Heart left ventricle (tissue), 13 donors: Measurements from ENCODE around the gene IL34.

Experiments
- CTCF ChIP-seq, 12 donors: fragments of 200-600 bp; sonication (generic) in 4 of 12; IDR thresholded peaks; one replicate each; pipeline versions ENCODE4 v1.5.0 to v1.8.0; 2018 to 2022; ENCODE audit warnings: antibody characterized with exemption in 12 of 12, mild to moderate bottlenecking in 5 of 12
- POLR2A ChIP-seq, 2 donors: fragments of 450-650 bp; IDR thresholded peaks; one replicate each; pipeline ENCODE4 v1.6.1; 2017; ENCODE audit warnings: antibody characterized with exemption in 2 of 2, mild to moderate bottlenecking in 2 of 2, moderate library complexity in 2 of 2
- donor health status: ischemic (EF 13 %, LVEDD 7.1; RV severe dilation, severe dysfunction).
- donor health status: DM: no; HTN: yes; CAD: no.
- donor health status: DM: no; HTN: no; CAD: no.
- donor health status: ischemic (EF 25% LVEDD 6.9; RV normal size, moderate dysfunction).
- donor health status: ischemic (EF 25% LVEDD 5.7; RV mildly dilated, moderate dysfunction).
- donor health status: ischemic (EF 35%, LVEDD 5.7; RV mildly dilated, moderate dysfunction).
- donor health status: nonischemic (EF 11% LVEDD 7.7; RV severe dilation, severe dysfunction).
- donor health status: DM: yes; HTN: yes; CAD: no.
- donor health status: PGD.
- donor health status: ischemic (EF 29% LVEDD 5.4; RV normal size, mild dysfunction).
- donor health status: nonischemic (EF 23%, LVEDD 6.1; RV moderate dilation, normal function).

- TF ChIP-seq POLR2A (IDR thresholded peaks at IDR 0.05) (no peak), CTCF (IDR thresholded peaks at IDR 0.05) (no peak)
Observed at GRCh38 chr16:70659953-70660671, 13.8 kb downstream of the IL34 start.
